Pons (tissue), 1 donor: ENCODE results near the gene NAV1.
"Not testable (repeated sequence)": the region's sequence is repeated elsewhere in the genome, so short reads cannot be mapped to it uniquely, and the experiment has no call there.

ENCODE experiments used
- DNase-seq: peaks from one replicate; pipeline ENCODE4 v3.0.0-alpha.2; 2016; ENCODE audit warnings: low spot score

NAV1 gene

GRCh38 chr1:201520046-201520575 is 18.8 kb upstream of the NAV1 start:
- not testable (repeated sequence) for DNase-seq

DNA sequence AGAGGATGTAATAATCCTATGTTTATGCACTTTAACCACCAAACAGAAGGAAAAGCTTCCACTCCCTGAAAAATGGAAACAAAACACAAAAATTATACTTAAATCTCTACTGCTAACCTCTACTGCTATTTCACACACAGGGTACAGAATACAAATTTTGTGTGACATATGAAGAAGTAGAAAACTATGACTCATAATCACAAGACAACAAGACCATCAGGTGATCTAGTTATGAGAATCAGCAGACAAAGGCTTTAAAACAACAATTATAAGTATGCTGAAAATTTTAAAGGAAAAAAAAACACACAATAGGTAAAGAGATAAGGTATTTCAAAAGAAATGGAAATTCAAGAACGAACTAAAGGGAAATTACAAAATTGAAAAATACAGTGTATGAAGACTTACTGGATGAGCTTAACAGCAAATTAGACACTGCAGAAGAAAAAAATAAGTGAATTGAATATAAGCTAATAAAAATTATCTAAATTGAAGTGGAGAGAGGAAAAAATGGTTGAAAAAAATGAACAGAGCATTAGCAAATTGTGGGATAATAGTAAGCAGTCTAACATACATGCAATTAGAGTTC is 13.6 kb upstream of the NAV1 start:
- no peak for DNase-seq

- no peak for DNase-seq
Measured at GRCh38 chr1:201527879-201528278, 11.0 kb upstream of the NAV1 start.

- DNase-seq: no peak
Measured at GRCh38 chr1:201528631-201529252, 10.2 kb upstream of the NAV1 start.

GRCh38 chr1:201530741-201531531 is 8.0 kb upstream of the NAV1 start:
- peak; percentile 85 for DNase-seq

DNA sequence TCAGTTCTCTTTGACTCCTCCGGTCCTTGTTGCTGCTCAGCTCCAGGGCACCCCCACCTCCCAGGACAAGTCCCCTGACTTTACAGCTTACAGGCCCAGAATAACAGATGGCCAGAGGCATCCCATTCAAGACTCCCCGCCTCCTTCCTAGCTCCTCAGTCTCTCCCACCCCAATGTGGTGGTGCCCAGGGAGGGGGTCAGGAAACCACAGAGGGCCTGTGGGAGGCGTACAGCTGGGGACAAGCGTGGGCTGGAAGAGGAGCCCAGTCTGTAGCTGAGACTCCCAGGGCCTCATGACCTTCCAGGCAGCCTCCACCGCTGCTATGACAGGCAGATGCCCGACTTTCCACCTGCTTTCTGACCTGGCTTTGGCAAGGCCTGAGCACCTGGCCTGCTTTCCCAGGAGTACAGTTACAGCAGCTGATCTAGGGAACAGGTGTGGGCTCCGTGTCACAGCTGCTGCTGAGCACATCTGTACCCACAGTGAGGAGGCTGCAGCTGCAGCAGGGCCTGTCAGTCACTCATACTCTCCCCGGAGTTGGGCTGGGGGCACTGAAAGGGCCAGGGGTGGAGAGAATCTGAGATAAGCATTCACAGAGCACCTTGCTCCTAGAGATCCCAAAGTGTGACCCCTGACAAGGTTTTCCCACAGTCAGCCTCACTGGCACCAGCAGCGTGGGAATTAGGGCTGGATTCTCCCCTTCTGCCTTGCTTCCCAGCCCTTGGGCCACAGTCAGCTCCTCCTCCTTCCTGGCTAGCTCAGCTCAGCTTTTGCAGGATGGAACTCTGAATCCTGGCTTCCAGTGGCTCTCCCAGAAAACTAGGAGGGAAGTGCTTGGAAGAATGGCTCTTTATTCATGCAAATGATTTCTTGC is 7.1 kb upstream of the NAV1 start:
- no peak for DNase-seq

DNA sequence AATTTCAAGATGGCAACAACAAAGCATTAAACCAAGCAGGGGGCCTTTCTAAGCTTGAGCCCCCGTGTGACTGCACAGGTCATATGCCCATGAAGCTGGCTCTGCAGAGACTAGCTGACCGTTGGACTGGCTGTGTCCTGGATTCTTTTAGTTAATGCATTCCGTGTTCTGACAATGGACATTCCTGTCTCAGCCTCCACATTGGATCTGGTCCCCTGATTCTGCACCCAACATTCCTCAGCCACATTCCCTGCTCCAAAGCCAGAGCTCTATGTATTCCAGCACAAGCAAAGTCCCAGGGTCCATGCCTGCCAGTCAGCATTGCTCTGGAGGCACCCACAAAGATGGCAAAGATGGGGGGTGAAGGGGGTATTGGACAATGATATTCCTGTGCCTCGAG is 5.1 kb upstream of the NAV1 start:
- DNase-seq: no peak

DNA sequence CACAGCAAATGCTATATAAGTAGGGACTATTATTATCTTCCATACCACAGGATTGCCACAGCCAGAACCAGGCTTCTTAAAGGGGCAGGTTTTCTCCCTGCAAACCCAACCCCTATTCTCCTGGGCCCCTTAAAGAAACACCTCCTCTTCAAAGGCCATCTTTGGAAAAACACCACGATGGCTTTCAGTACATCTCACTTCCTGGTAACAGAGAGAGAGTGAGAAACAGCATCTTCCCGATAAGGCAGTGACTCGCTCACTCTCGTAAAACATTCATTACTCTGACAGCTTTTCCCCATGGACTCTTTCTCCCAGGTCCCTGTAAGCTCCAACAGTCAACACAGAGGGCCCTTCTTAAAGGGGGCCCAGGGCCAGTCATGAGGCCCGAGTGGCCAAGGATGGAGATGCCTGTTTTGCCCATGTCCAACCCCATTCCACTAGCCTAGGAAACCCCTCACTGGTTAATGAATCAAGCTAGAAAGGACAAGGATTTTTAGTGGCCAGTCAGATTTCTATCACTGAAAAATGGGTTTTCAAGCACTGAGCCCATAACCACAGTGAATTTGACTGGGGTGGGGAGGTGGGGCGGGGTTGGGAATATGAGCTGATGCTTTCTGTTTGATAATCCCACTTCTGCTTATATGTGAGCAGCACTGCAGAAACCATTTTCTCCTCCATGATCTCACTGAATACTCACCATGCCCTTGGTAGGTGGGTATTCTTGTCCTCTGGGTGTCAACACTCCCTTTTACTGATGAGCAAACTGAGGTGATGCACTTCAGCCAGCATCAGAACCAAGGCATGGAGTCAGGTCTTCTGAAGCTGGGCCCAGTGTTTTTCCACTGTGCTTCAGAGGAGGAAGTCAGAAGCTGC is 3.6 kb upstream of the NAV1 start:
- DNase-seq: no peak

- DNase-seq: no peak
Measured at GRCh38 chr1:201535919-201536245, 3.0 kb upstream of the NAV1 start.

DNA sequence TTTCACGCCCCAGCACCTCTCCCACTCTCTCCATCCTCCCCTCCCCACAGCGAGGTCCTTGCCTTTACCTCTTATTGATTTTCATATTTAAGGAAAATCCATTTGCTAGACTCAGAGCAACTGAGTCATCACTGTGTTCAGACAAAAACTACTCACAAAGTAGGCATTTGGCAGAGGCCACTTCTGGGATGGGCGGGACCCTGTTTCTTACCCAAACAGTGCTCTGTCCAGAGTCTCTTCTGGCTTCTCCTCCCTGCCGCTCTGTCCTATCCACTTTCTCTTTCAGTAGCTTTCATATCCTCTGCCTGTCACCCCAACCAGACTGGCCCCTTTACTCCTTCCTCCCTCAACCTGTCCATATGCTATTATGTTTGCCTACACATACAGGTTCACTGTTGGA is 2.4 kb upstream of the NAV1 start:
- DNase-seq: no peak

GRCh38 chr1:201537028-201537427 is 1.9 kb upstream of the NAV1 start:
- DNase-seq: no peak

DNA sequence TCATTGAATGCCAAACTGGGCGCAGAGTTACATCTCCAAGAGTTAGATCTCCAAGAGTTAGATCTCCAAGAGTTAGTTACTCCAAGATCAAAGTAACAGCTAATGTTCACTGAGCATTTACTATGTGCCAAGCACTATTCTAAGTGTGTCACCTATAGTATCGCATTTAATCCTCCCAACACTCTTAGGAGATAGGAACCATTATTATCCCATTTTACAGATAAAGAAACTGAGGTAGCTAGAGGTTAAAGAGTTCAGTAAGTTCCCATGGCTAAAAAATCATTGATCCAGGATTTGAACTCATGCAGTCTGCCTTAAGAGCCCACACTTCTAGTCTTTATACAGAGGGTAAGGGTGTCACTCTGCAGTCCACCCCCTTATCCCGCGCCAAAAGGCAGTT is 1.5 kb upstream of the NAV1 start:
- DNase-seq: no peak

DNA sequence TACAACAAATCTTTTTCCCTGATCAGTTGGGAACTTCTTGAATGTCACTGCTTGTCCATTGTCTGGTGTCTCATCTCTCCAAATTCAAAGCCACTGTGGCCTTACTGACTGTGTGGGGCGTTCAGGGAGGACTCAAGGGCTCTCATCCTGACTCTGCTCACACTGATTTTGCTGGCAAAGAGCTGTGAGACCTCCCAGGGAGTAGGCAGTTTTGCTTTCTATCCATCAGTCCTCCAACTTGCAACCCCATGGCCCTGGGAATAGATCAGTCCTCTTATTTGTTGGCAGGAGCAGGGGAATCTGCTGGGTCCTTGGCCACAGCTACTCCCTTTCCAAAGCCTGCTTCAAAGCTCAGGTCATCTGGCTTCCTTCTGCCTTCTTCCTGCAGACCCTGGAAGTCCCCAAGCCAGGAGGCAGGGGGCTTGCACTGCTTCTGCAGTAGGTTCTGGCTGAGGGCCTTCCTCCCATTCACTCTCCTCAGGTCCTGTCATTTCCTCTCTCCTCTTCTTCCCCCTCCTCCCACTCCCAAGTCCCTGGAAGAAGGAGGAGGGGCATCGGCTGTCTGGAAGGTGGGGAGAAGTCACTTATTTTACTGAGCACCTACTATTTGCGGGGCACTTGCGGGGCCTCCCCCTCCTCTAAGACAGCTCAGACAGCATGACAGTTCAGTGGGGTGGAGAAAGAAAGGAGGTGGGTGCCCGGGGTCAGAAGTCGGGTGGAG is 876 bp upstream of the NAV1 start:
- DNase-seq: no peak

DNA sequence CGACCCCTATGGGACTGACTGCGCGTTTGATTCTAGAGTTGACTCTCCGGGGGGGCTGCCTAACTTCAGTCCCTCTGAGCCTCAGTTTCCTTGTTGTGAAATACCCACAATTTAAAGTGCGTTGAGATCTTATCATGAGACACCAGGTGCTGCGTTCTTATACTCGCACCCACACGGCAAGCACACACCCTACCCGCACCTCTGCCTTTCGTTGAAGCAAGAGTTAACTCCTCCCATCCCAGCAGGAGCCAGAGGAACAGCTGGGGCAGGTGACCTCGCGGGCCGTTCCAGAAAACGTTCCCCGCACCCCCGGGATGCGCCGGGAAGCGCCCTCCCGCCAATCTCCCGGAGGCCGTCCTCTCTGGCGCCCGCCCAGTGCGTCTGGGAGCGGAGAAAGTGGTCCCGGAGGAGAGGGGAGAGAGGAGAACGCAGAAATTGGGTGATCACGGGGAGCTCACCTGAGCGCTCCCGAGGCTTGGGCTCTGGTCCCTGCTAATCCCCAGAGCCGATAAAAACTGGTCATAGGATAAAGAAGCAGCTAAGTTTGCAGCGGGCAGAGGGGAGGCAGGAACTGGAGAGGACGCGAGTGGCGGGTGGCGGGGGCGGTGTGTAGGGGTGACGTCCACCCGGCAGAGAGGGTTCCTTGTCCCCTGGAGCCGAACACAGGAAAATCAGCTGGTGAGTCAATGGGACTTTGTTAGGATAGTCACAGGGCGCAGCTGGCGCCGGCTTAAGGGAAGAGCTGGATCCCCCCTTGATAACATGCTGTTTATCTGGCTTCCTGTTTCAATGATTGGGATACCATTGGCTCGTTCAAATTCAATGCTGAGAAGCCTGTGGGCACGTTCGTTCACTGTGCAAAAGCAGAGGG is 869 bp downstream of the NAV1 start:
- DNase-seq: peak; percentile 95

DNA sequence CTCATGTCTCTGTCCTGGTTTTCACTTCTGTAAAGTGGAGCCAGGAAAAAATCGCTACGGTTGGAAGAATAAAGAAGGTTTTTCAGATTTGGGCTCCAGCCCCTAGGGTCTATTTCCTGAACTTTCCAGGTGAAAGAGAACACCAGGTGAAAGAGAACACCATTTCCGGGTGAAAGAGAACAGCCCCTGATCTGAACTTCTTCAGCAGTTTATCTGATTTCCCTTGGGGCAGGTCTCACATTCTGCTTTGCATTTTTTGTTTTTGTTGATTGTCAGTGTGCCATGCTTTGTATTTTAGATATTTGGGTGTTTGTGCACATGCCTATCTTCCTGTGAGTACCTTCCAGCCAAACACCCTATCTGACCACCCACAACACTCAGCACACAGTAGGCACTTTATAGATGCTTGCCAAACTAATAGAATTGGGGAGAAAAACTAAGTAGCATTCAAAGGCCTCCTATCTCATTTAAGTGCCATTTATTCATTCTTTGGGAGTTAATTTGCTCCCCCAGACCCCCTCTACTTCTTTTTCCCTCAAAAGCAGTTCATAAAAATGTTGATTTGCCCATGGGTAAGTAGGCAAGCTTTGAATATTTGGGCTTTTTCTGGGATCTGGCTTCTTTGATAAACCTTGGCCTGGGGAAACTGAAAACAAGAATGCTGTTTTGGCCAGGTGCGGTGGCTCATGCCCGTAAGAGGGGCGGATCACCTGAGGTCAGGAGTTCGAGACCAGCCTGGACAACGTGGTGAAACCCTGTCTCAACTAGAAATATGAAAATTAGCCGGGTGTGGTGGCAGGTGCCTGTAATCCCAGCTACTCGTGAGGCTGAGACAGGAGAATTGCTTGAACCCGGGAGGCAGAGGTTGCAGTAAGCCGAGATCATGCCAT is 2.2 kb downstream of the NAV1 start:
- DNase-seq: no peak

DNA sequence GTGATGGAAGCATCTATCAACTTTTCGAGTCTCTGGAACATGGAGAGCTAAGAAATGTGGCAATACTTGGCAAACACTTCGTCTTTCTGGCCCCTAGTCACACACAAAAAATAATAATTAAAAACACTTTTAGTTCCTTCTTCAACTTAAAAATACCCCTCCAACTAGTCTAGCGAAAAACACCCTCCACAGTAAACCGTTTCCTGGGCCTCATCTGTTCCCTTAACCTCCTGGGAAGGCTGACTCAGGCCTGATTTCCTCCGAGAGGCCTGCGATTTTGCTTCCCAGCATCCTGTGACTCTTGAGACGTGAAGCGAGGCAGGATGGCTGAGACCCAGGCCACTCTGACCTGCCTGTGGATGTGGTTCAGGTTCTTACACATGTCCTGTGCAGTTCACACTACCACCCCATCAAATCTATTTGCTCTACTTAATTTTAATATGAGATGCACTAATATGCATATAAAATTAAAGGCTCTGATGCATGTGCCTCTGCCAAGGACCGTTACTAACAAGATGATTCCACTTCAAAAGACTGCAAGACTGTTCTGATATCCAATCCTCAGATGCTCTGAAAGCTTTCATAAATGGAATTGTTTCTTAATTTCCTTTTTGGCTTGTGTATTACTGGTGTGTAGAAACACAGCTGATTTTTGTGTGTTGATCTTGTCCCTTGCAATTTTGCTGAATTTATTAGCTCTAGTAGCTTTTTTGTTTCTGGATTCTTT is 3.5 kb downstream of the NAV1 start:
- no peak for DNase-seq

GRCh38 chr1:201543871-201544642 is 5.1 kb downstream of the NAV1 start:
- no peak for DNase-seq
